Suprapubic skin (tissue), 4 donors: Measurements from ENCODE around the gene KRTAP10-11. TPM values are rescaled to one million over a fixed set of nuclear protein-coding genes. Genes with fewer than 3 reads are reported as not detected.
"Not testable (repeated sequence)": the region's sequence is repeated elsewhere in the genome, so short reads cannot be mapped to it uniquely, and the experiment has no call there.

Experiments used
- DNase-seq, 2 donors: peaks; one replicate each; pipeline ENCODE4 v3.0.0-alpha.2; 2019; ENCODE audit warnings: low spot score in 2 of 2
- H3K27ac ChIP-seq: fragments of 200-600 bp; sonication (generic); one replicate; pipeline ENCODE4 v1.5.1; 2019
- H3K27me3 ChIP-seq: fragments of 200-600 bp; sonication (generic); one replicate; pipeline ENCODE4 v1.5.1; 2019
- H3K36me3 ChIP-seq: fragments of 200-600 bp; sonication (generic); one replicate; pipeline ENCODE4 v1.5.1; 2019
- H3K4me1 ChIP-seq: fragments of 200-600 bp; sonication (generic); one replicate; pipeline ENCODE4 v1.5.1; 2019
- H3K4me3 ChIP-seq: fragments of 200-600 bp; sonication (generic); one replicate; pipeline ENCODE4 v1.5.1; 2019; ENCODE audit warnings: mild to moderate bottlenecking
- H3K9me3 ChIP-seq: fragments of 200-600 bp; sonication (generic); one replicate; pipeline ENCODE4 v1.5.1; 2019
- CTCF ChIP-seq, 2 donors: fragments of 200-600 bp in 1 of 2; fragments of 450-650 bp in 1 of 2; sonication (generic) in 1 of 2; IDR thresholded peaks; one replicate each; pipeline ENCODE4 v1.5.1; 2016 to 2019; ENCODE audit warnings: antibody characterized with exemption in 2 of 2, mild to moderate bottlenecking in 1 of 2, moderate library complexity in 1 of 2
- EP300 ChIP-seq: sonication (generic); formaldehyde crosslinking; IDR thresholded peaks from one replicate; pipeline ENCODE4 v1.6.1; 2017; ENCODE audit warnings: antibody characterized with exemption
- POLR2A ChIP-seq, 2 donors: fragments of 450-650 bp; IDR thresholded peaks; one replicate each; pipeline ENCODE4 v1.6.1; 2017; ENCODE audit warnings: antibody characterized with exemption in 2 of 2, mild to moderate bottlenecking in 2 of 2, moderate library complexity in 2 of 2
- POLR2AphosphoS5 ChIP-seq, 3 donors: sonication (generic); formaldehyde crosslinking; IDR thresholded peaks; one replicate each; pipeline ENCODE4 v1.6.1; 2017; ENCODE audit warnings: antibody characterized with exemption in 3 of 3
- WGBS: methylation state at CpG from one replicate; pipeline ENCODE4 v1.1.5; 2018; 5-methylcytosine and 5-hydroxymethylcytosine counted together
- total RNA-seq, 4 donors: library from RNA; depleted of rRNA; stranded (reverse); fragments of >200 nt; gene quantifications; one replicate each; pipeline ENCODE4 v1.1.0, GENCODE V29; 2016

Gene KRTAP10-11
- 10 to 100 TPM in 1 of 4 donors, 1 to 10 TPM in 2, not detected in 1; 1.9 to 11.7 (median 3.5) TPM for total RNA-seq

GRCh38 chr21:44646366-44647221, at the start of gene KRTAP10-11:
KRTAP10-11 (plus strand) TSS chr21:44646414; CDS start chr21:44646459, 45 bp downstream.
- H3K4me3 ChIP-seq, H3K36me3 ChIP-seq, DNase-seq, H3K9me3 ChIP-seq, H3K27ac ChIP-seq, H3K4me1 ChIP-seq: not testable (repeated sequence)
- WGBS, result 76% methylated on average over 12 of the region's 21 CpGs
- H3K27me3 ChIP-seq, result peaks cover 37% of the 10 kb centered on the region

- Histone ChIP-seq H3K4me3 (no peak overlapping the region), H3K9me3 (no peaks in the 10 kb centered on the region), H3K27me3 (peaks cover 36% of the 10 kb centered on the region), H3K36me3 (no peaks in the 10 kb centered on the region), H3K27ac (no peak overlapping the region), H3K4me1 (no peaks in the 10 kb centered on the region)
- no peak for TF ChIP-seq EP300
- no peak for TF ChIP-seq POLR2AphosphoS5 (IDR thresholded peaks at IDR 0.05)
- no peak for TF ChIP-seq CTCF (IDR thresholded peaks at IDR 0.05)
- no peak for TF ChIP-seq POLR2A (IDR thresholded peaks at IDR 0.05)
- no peak for DNase-seq
- 82% methylated on average over 11 of the region's 11 CpGs for WGBS
Observed at GRCh38 chr21:44598061-44598460, 48.2 kb upstream of the KRTAP10-11 start.

GRCh38 chr21:44599264-44600029, 46.8 kb upstream of the KRTAP10-11 start:
- Histone ChIP-seq H3K4me3 (no peak overlapping the region), H3K4me1 (no peaks in the 10 kb centered on the region), H3K9me3 (no peaks in the 10 kb centered on the region), H3K36me3 (no peaks in the 10 kb centered on the region), H3K27me3 (peaks cover 46% of the 10 kb centered on the region), H3K27ac (no peak overlapping the region)
- 88% methylated on average over 8 of the region's 8 CpGs for WGBS
- TF ChIP-seq POLR2AphosphoS5 (IDR thresholded peaks at IDR 0.05) (no peak), EP300 (no peak), CTCF (IDR thresholded peaks at IDR 0.05) (no peak), POLR2A (IDR thresholded peaks at IDR 0.05) (no peak)
- peak in 1 of 2 donors; percentile 65 for DNase-seq

GRCh38 chr21:44600118-44600978, 45.9 kb upstream of the KRTAP10-11 start, which contains the start of gene KRTAP10-7:
KRTAP10-7 (plus strand) TSS chr21:44600597; CDS start chr21:44600622, 25 bp downstream.
- peaks cover 46% of the 10 kb centered on the region for H3K27me3 ChIP-seq
- 80% methylated on average over 19 of the region's 23 CpGs for WGBS
- H3K4me1 ChIP-seq, H3K27ac ChIP-seq, H3K36me3 ChIP-seq, H3K4me3 ChIP-seq, H3K9me3 ChIP-seq, DNase-seq: not testable (repeated sequence)

GRCh38 chr21:44601091-44601490, 45.1 kb upstream of the KRTAP10-11 start:
- 63% methylated on average over 4 of the region's 10 CpGs for WGBS
- H3K27ac ChIP-seq, H3K4me3 ChIP-seq, H3K36me3 ChIP-seq, DNase-seq, H3K4me1 ChIP-seq, H3K9me3 ChIP-seq: not testable (repeated sequence)
- peaks cover 46% of the 10 kb centered on the region for H3K27me3 ChIP-seq

- TF ChIP-seq POLR2A (IDR thresholded peaks at IDR 0.05) (no peak), POLR2AphosphoS5 (IDR thresholded peaks at IDR 0.05) (no peak), EP300 (no peak), CTCF (IDR thresholded peaks at IDR 0.05) (no peak)
- DNase-seq, result peak in 1 of 2 donors; percentile 35
- H3K36me3 ChIP-seq, result no peaks in the 10 kb centered on the region
- H3K4me1 ChIP-seq, result no peaks in the 10 kb centered on the region
- 85% methylated on average over 21 of the region's 23 CpGs for WGBS
- no peak overlapping the region for H3K27ac ChIP-seq
- H3K4me3 ChIP-seq, result no peak overlapping the region
- no peaks in the 10 kb centered on the region for H3K9me3 ChIP-seq
- H3K27me3 ChIP-seq, result peaks cover 45% of the 10 kb centered on the region
Observed at GRCh38 chr21:44601596-44602462, 44.4 kb upstream of the KRTAP10-11 start.
